PC-3 (cell line): ENCODE data around the gene TSPEAR.

Experiments used
- EZH2 ChIP-seq: fragments of 300-600 bp; sonication (generic); IDR thresholded peaks from one replicate; pipeline ENCODE4 v1.6.1; 2017; ENCODE audit warnings: antibody characterized with exemption, mild to moderate bottlenecking, low read length; ENCODE audit not compliant: unreplicated experiment
- EZH2phosphoT487 ChIP-seq: fragments of 300-600 bp; sonication (generic); IDR thresholded peaks from 2 replicates; pipeline ENCODE4 v1.6.1; 2018; ENCODE audit warnings: mild to moderate bottlenecking, antibody characterized with exemption, low read length, borderline replicate concordance

DNA sequence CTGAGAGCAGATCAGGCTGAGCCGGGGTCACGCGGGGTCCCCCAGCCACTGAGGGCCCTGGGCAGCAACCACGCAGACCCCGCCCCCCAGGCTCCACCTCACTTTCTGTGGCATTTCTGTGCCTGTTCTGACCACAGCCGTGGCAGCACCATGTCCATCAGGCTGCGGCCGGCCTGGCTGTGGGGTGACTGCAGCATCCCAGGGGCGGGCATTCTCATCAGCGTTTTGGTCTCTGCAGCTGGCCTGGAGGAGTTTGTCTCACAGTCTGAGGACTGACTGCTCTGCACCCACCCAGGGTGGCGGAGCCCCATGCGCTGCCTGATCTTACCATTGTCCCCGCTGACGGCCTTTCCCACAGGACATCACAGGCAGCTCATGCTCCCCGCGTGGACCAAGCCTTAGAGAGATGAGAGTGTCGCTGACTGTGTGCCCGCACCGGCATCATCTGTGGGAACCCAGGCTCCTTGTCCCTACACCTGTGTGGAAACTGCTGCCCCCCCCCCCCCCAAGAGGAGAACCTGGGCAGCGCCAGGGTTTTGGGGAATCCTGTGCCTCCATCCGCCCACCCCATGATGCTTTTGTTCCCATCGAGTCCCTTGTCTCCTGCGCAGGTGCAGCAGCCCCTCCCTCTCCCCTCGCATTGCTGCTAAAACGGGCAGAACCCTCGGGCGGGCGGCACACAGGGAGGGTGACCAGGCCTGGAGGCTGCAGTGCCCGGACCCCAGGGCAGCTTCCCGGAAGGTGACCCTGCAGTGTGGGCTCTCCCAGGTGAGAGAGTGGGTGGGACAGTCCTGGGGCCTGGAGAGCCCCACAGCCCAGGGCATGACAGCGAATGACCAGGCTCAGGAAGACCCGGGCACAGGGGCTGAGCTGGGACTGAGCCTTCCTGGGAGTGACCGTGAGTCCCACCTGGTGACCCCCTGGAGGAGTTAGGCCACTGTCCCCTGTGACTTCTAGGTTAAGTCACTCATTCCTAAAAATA lies 173.2 kb downstream of the TSPEAR start:
- TF ChIP-seq EZH2 = no peak
- no peak for TF ChIP-seq EZH2phosphoT487
